PFSK-1 (cell line): ENCODE data around the gene RBMX.

Source experiments
- FOXP2 ChIP-seq: optimal IDR thresholded peaks from 2 replicates; pipeline ENCODE3; 2011; ENCODE audit warnings: borderline replicate concordance, control low read depth, inconsistent platforms; ENCODE audit not compliant: insufficient read depth; ENCODE audit errors: extremely low read length, extremely low read depth
- POLR2AphosphoS5 ChIP-seq: IDR thresholded peaks from 2 replicates; pipeline ENCODE4 v1.6.1; 2012; ENCODE audit warnings: low read depth, mild to moderate bottlenecking, control low read depth, low read length, moderate library complexity
- SIN3A ChIP-seq: IDR thresholded peaks from 2 replicates; pipeline ENCODE4 v1.6.1; 2012; ENCODE audit warnings: mild to moderate bottlenecking, low read length, moderate library complexity, borderline replicate concordance; ENCODE audit not compliant: insufficient read depth
- TAF1 ChIP-seq: IDR thresholded peaks from 2 replicates; pipeline ENCODE4 v1.6.1; 2012; ENCODE audit warnings: low read length, control low read depth, borderline replicate concordance; ENCODE audit not compliant: insufficient read depth
- TF ChIP-seq, protein P1 (sequence below), 2 experiments: IDR thresholded peaks; 2 replicates each; pipeline versions ENCODE4 v1.6.1 to v1.8.0; 2011 to 2012; ENCODE audit warnings: low read depth in 2 of 2, low read length in 2 of 2, control low read depth in 1 of 2, inconsistent platforms in 1 of 2, mild to moderate bottlenecking in 1 of 2, moderate library complexity in 1 of 2; ENCODE audit not compliant: insufficient read depth in 1 of 2

Gene RBMX

DNA sequence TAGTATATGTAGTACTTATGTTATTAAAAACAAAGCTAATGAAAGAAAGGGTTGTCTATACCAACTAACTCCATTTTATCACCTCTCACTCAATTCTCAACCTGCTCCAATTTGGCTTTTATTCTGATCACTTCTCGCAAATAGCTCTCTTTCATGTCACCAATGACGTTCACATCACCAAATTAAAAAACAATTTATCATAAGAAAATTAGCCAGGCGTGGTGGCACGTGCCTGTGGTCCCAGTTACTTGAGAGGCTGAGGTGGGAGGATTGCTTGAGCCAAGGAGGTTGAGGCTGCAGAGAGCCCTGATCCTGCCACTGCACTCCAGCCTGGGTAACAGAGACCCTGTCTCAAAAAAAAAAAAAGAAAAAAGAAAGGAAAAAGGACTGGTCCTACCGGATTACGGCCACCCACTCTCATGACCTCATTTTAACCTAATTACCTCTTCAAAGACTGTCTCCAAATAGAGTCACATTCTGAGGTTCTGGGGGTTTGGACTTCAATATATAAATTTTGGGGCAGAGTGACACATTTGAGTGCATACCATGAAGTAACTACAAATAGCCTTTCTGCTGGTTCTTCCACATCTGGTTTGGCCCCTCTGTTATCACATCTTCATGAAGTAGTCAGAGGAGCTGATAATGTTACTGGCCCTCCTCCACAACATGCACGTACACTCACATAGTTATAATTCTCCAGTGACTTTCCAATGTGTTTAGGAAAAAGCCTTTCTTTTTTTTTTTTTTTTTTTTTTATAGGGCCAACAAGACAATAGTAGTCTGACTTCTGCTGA is 15.8 kb upstream of the RBMX start:
- no peak for TF ChIP-seq SIN3A
- TF ChIP-seq TAF1: no peak
- TF ChIP-seq, protein P1, sequence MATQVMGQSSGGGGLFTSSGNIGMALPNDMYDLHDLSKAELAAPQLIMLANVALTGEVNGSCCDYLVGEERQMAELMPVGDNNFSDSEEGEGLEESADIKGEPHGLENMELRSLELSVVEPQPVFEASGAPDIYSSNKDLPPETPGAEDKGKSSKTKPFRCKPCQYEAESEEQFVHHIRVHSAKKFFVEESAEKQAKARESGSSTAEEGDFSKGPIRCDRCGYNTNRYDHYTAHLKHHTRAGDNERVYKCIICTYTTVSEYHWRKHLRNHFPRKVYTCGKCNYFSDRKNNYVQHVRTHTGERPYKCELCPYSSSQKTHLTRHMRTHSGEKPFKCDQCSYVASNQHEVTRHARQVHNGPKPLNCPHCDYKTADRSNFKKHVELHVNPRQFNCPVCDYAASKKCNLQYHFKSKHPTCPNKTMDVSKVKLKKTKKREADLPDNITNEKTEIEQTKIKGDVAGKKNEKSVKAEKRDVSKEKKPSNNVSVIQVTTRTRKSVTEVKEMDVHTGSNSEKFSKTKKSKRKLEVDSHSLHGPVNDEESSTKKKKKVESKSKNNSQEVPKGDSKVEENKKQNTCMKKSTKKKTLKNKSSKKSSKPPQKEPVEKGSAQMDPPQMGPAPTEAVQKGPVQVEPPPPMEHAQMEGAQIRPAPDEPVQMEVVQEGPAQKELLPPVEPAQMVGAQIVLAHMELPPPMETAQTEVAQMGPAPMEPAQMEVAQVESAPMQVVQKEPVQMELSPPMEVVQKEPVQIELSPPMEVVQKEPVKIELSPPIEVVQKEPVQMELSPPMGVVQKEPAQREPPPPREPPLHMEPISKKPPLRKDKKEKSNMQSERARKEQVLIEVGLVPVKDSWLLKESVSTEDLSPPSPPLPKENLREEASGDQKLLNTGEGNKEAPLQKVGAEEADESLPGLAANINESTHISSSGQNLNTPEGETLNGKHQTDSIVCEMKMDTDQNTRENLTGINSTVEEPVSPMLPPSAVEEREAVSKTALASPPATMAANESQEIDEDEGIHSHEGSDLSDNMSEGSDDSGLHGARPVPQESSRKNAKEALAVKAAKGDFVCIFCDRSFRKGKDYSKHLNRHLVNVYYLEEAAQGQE (IDR thresholded peaks at IDR 0.05; ENCODE audit: insufficient read depth in 1 of 2, low read depth in 2 of 2, low read length in 2 of 2): no peak
- no peak for TF ChIP-seq FOXP2
- no peak for TF ChIP-seq POLR2AphosphoS5

DNA sequence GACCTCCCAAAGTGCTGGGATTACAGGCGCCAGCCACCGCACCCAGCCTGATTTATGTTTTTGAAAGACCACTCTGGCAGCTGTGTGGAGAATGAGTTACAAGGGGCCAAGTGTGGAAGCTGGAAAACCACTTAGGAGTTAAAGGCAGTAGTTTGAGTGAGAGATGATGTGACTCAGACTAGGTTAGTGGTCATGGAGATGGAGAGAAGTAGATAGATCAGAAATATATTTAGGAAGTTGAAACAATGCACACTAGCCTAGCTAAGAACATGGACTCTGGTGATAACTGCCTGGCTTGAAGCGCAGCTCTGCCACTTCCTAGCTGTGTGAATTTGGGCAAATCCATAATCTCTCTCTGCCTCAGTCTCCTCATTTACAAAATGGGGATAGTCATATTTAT is 11.9 kb upstream of the RBMX start:
- TF ChIP-seq TAF1 (no peak), SIN3A (no peak), FOXP2 (no peak), POLR2AphosphoS5 (no peak)
- TF ChIP-seq, protein P1 (IDR thresholded peaks at IDR 0.05; ENCODE audit: insufficient read depth in 1 of 2, low read depth in 2 of 2, low read length in 2 of 2): no peak

DNA sequence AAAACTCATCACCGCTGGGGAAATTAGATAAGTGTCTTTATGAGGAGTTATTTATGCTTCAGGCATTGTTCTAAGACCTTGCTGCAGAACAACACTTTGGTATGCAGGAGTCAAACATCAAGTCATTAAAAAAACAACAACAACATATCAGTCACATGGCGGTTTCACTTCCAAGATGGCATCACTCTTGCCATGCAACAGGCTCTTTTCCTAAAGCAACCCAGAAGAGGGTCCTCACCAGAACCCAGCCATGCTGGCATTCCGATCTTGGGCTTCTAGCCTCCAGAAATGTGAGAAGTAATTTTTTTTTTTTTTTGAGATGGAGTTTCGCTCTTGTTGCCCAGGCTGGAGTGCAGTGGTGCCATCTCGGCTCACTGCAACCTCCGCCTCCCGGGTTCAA is 8.7 kb upstream of the RBMX start:
- TF ChIP-seq, protein P1 (IDR thresholded peaks at IDR 0.05; ENCODE audit: insufficient read depth in 1 of 2, low read depth in 2 of 2, low read length in 2 of 2): no peak
- no peak for TF ChIP-seq FOXP2

DNA sequence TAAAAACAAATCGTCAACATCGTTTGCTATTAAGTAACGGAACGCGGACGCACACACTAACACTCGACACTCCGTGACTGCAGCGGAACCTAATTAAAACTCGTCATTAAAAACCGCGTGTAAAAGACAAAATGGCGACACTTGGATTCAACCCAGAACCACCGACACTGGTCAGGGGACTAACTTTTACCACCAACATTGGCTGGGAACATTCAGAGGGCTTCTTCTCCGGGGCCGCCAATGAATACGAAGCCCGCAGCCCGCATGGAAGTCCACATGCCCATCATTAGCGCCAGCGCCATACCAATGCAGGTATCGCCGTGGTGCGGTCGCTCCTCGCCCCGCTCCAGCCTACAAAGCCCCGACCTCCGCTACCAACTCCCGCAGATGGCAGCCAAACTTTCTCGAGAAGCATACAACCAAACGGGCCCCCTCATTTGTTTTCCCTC is 498 bp downstream of the RBMX start:
- TF ChIP-seq, protein P1 (IDR thresholded peaks at IDR 0.05; ENCODE audit: insufficient read depth in 1 of 2, low read depth in 2 of 2, low read length in 2 of 2): no peak
- TF ChIP-seq POLR2AphosphoS5: no peak
- TF ChIP-seq TAF1: no peak
- no peak for TF ChIP-seq FOXP2
- TF ChIP-seq SIN3A: no peak
